DOHH2 (cell line): ENCODE results near the gene PDGFB.

ENCODE experiments used
- H3F3A ChIP-seq: fragments of 200-600 bp; sonication (generic), shearing (Covaris generic); 2 replicates; pipeline ENCODE4 v1.6.0; 2016; ENCODE audit warnings: antibody characterized with exemption, mild to moderate bottlenecking; ENCODE audit not compliant: control insufficient read depth, insufficient read depth
- H3K27ac ChIP-seq: fragments of 200-600 bp; sonication (generic); 2 replicates; pipeline ENCODE4 v1.5.1; 2014; ENCODE audit warnings: low read depth, mild to moderate bottlenecking, low read length, moderate library complexity
- H3K27me3 ChIP-seq: fragments of 200-600 bp; sonication (generic); 2 replicates; pipeline ENCODE4 v1.6.1; 2014; ENCODE audit warnings: mild to moderate bottlenecking, low read length, mixed read lengths; ENCODE audit not compliant: control insufficient read depth
- H3K36me3 ChIP-seq: fragments of 200-600 bp; sonication (generic); 2 replicates; pipeline ENCODE4 v1.6.1; 2014; ENCODE audit warnings: mild to moderate bottlenecking, low read length, moderate library complexity, mixed read lengths; ENCODE audit not compliant: control insufficient read depth
- H3K4me1 ChIP-seq: fragments of 200-600 bp; sonication (generic); 2 replicates; pipeline ENCODE4 v1.6.1; 2014; ENCODE audit warnings: mild to moderate bottlenecking, low read length, mixed read lengths; ENCODE audit not compliant: control insufficient read depth
- H3K4me2 ChIP-seq: fragments of 200-600 bp; sonication (generic); 2 replicates; pipeline ENCODE4 v1.6.0; 2014; ENCODE audit warnings: mild to moderate bottlenecking, low read length, moderate library complexity
- H3K4me3 ChIP-seq: fragments of 200-600 bp; sonication (generic); 2 replicates; pipeline ENCODE4 v1.5.1; 2014; ENCODE audit warnings: mild to moderate bottlenecking, low read length, mixed read lengths
- H3K79me2 ChIP-seq: fragments of 200-600 bp; sonication (generic); 2 replicates; pipeline ENCODE4 v1.6.1; 2014; ENCODE audit warnings: mild to moderate bottlenecking, low read length, mixed read lengths; ENCODE audit not compliant: control insufficient read depth
- H3K9me2 ChIP-seq: fragments of 200-600 bp; sonication (generic); replicated peaks from 2 replicates; pipeline ENCODE4 v1.6.1; 2014; ENCODE audit warnings: mild to moderate bottlenecking, low read length, mixed read lengths; ENCODE audit not compliant: control insufficient read depth
- H3K9me3 ChIP-seq: fragments of 200-600 bp; sonication (generic); 2 replicates; pipeline ENCODE4 v1.6.1; 2014; ENCODE audit warnings: antibody characterized with exemption, low read length, mixed read lengths; ENCODE audit not compliant: control insufficient read depth, insufficient read depth
- H4K20me1 ChIP-seq: fragments of 200-600 bp; sonication (generic); 2 replicates; pipeline ENCODE4 v1.6.0; 2014; ENCODE audit warnings: low read depth, mild to moderate bottlenecking, antibody characterized with exemption, low read length, moderate library complexity; ENCODE audit not compliant: control insufficient read depth, insufficient read depth
- EZH2phosphoT487 ChIP-seq: fragments of 200-600 bp; sonication (generic); IDR thresholded peaks from 2 replicates; pipeline ENCODE4 v1.6.1; 2017; ENCODE audit warnings: borderline replicate concordance, mild to moderate bottlenecking, antibody characterized with exemption, low read length, moderate library complexity, mixed read lengths
- TF ChIP-seq, protein P1 (sequence below): fragments of 200-600 bp; sonication (generic); IDR thresholded peaks from one replicate; pipeline ENCODE4 v1.5.1; 2014; ENCODE audit warnings: antibody characterized with exemption, mild to moderate bottlenecking, low read depth, low read length; ENCODE audit not compliant: poor library complexity, severe bottlenecking

PDGFB gene

GRCh38 chr22:39276440-39277141 lies 31.8 kb upstream of the PDGFB start:
- Histone ChIP-seq H3K27me3 (no peaks in the 10 kb centered on the region; the same call in 1 of the 2 replicates), H3K36me3 (no peaks in the 10 kb centered on the region), H3K79me2 (no peaks in the 10 kb centered on the region), H3K9me2 (no peaks in the 10 kb centered on the region), H3F3A (no peaks in the 10 kb centered on the region), H3K27ac (no peak overlapping the region), H4K20me1 (no peaks in the 10 kb centered on the region), H3K4me1 (peaks cover 31% of the 10 kb centered on the region), H3K9me3 (peaks cover 7% of the 10 kb centered on the region; the same call in 1 of the 2 replicates), H3K4me3 (peak overlapping the region; percentile 16; the same call in 1 of the 2 replicates), H3K4me2 (peak overlapping the region; percentile 50)
- TF ChIP-seq, protein P1, sequence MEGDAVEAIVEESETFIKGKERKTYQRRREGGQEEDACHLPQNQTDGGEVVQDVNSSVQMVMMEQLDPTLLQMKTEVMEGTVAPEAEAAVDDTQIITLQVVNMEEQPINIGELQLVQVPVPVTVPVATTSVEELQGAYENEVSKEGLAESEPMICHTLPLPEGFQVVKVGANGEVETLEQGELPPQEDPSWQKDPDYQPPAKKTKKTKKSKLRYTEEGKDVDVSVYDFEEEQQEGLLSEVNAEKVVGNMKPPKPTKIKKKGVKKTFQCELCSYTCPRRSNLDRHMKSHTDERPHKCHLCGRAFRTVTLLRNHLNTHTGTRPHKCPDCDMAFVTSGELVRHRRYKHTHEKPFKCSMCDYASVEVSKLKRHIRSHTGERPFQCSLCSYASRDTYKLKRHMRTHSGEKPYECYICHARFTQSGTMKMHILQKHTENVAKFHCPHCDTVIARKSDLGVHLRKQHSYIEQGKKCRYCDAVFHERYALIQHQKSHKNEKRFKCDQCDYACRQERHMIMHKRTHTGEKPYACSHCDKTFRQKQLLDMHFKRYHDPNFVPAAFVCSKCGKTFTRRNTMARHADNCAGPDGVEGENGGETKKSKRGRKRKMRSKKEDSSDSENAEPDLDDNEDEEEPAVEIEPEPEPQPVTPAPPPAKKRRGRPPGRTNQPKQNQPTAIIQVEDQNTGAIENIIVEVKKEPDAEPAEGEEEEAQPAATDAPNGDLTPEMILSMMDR = no peak
- no peak for TF ChIP-seq EZH2phosphoT487

DNA sequence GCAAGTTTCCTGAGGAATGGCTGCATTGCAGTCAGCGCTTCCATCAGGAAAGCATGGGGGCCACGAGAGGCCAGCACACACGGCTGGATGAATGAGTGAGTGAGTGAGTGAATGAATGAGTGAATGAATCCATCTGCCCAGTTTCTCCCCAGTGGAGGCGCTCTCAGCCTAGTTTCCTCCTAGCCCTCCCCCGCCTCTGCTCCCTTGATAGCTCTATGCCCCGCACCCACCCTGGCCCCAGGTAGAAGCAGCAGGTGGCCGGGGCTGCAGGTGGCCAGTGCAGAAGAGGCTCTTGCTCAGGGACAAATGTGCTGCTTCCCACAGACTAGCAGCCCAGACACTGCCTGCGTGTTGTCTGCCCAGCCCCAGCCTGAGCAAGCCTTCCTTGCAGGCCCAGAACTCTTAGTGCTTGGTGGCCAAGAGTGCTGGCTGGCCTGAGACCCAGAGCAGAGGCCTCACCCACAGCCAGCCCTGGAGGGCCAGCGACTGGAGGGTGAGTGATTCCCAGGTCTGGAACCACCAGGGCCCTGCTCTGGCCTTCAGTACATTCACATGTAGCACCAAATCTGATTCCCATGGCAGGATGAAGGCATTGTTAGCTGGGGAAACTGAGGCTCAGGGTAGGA lies 31.1 kb upstream of the PDGFB start:
- H3K27ac ChIP-seq = no peak overlapping the region
- TF ChIP-seq, protein P1 = no peak
- no peak for TF ChIP-seq EZH2phosphoT487
- no peaks in the 10 kb centered on the region; the same call in 1 of the 2 replicates for H3K27me3 ChIP-seq
- H3K36me3 ChIP-seq = no peaks in the 10 kb centered on the region
- H3K9me3 ChIP-seq = peaks cover 7% of the 10 kb centered on the region; the same call in 1 of the 2 replicates
- H3K79me2 ChIP-seq = no peaks in the 10 kb centered on the region
- H3K4me1 ChIP-seq = peaks cover 29% of the 10 kb centered on the region
- H3K4me2 ChIP-seq = no peak overlapping the region
- no peaks in the 10 kb centered on the region for H4K20me1 ChIP-seq
- no peaks in the 10 kb centered on the region for H3K9me2 ChIP-seq
- H3K4me3 ChIP-seq = no peak overlapping the region
- H3F3A ChIP-seq = no peaks in the 10 kb centered on the region

GRCh38 chr22:39273950-39274887 lies 29.4 kb upstream of the PDGFB start:
- no peak overlapping the region for H3K4me2 ChIP-seq
- H3K4me1 ChIP-seq = peaks cover 31% of the 10 kb centered on the region
- H3K79me2 ChIP-seq = no peaks in the 10 kb centered on the region
- no peaks in the 10 kb centered on the region for H3F3A ChIP-seq
- TF ChIP-seq, protein P1 = no peak
- TF ChIP-seq EZH2phosphoT487 = no peak
- H3K27me3 ChIP-seq = no peaks in the 10 kb centered on the region; the same call in 1 of the 2 replicates
- no peak overlapping the region for H3K27ac ChIP-seq
- H3K9me2 ChIP-seq = no peaks in the 10 kb centered on the region
- H4K20me1 ChIP-seq = no peaks in the 10 kb centered on the region
- H3K36me3 ChIP-seq = no peaks in the 10 kb centered on the region
- no peak overlapping the region for H3K4me3 ChIP-seq
- H3K9me3 ChIP-seq = peaks cover 7% of the 10 kb centered on the region; the same call in 1 of the 2 replicates
